ENCODE measurements around the gene MYORG. TPM values are rescaled to one million over a fixed set of nuclear protein-coding genes. Genes with fewer than 3 reads are reported as not detected.

The MYORG gene
- total RNA-seq, 1 experiment from 2014 or later, result 5.6 TPM

GRCh38 chr9:34377404-34377746 is 677 bp upstream of the MYORG start:
- no peaks in the 10 kb centered on the region for H3K79me1 ChIP-seq (ENCODE audit: insufficient read depth, low read depth, low read length, poor library complexity, severe bottlenecking)
- H3K56ac ChIP-seq (ENCODE audit: insufficient read length, low read depth, low read length), result no peak overlapping the region
- H2AK5ac ChIP-seq (ENCODE audit: insufficient read length, low read length), result no peak overlapping the region
- H4K20me1 ChIP-seq (ENCODE audit: control insufficient read depth, insufficient read depth, insufficient read length), result no peaks in the 10 kb centered on the region
- H3K4me1 ChIP-seq (ENCODE audit: insufficient read depth, low read length), result 0 out of 2 replicates have a peak, but pooled peaks cover 4% of the 10 kb centered on the region
- H2BK20ac ChIP-seq (ENCODE audit: low read depth, low read length, poor library complexity, severe bottlenecking), result no peak overlapping the region
- no peak overlapping the region for H2BK15ac ChIP-seq (ENCODE audit: low read depth, low read length)
- no peak for DNase-seq
- no CpG with 5 or more reads among the region's 21 CpGs for WGBS (ENCODE audit: extremely low coverage, insufficient read length, low lambda C conversion rate)
- H3K23ac ChIP-seq (ENCODE audit: insufficient read length, low read depth, low read length), result no peak overlapping the region
- peak overlapping the region; percentile 80 for H3K4me2 ChIP-seq (ENCODE audit: insufficient read depth, insufficient read length, low read length)
- Mint-ChIP-seq H3K9me3 (no peaks in the 10 kb centered on the region), H3K27ac (no peak overlapping the region), H3K27me3 (ENCODE audit: low read depth) (peaks cover 45% of the 10 kb centered on the region), H3K4me1 (peaks cover 25 to 42% of the 10 kb centered on the region in 2 experiments), H3K4me3 (peak overlapping the region; percentile 82 to 96), H3K36me3 (ENCODE audit: insufficient read depth in 1 of 3, low read depth in 3 of 3) (peaks cover 0 to 4% (median 0%) of the 10 kb centered on the region in 3 experiments; a peak in 3 of 7 replicates)
- TF ChIP-seq CTCF (conservative IDR thresholded peaks at IDR 0.05), result no peak
- H4K5ac ChIP-seq (ENCODE audit: insufficient read length, low read depth, low read length), result no peak overlapping the region
- no peak overlapping the region for H3K4ac ChIP-seq (ENCODE audit: low read depth, low read length)
- peak overlapping the region; percentile 48 for H2AFZ ChIP-seq (ENCODE audit: low read length)
- no peak overlapping the region for H2BK5ac ChIP-seq (ENCODE audit: insufficient read length, low read length)
- no peak overlapping the region for H3K9ac ChIP-seq (ENCODE audit: extremely low read depth, insufficient read length, low read length)
- H3K27ac ChIP-seq (ENCODE audit: insufficient read length, low read depth, low read length), result no peak overlapping the region
- no peak overlapping the region for H2BK120ac ChIP-seq (ENCODE audit: low read depth, low read length, poor library complexity, severe bottlenecking)
- H3T11ph ChIP-seq (ENCODE audit: low read length), result no peak overlapping the region
- H3K18ac ChIP-seq (ENCODE audit: insufficient read length, low read depth, low read length), result no peak overlapping the region
- peaks cover 2% of the 10 kb centered on the region; the same call in 1 of the 2 replicates for H3K27me3 ChIP-seq (ENCODE audit: insufficient read depth, low read length)
- H3K79me2 ChIP-seq (ENCODE audit: insufficient read depth, low read length), result no peaks in the 10 kb centered on the region
- peaks cover 34% of the 10 kb centered on the region for H3K23me2 ChIP-seq (ENCODE audit: insufficient read length, low read depth, low read length, poor library complexity, severe bottlenecking)
- no peak overlapping the region for H2BK12ac ChIP-seq (ENCODE audit: insufficient read length, low read depth, low read length)
- no peaks in the 10 kb centered on the region for H3K9me3 ChIP-seq (ENCODE audit: control insufficient read depth, low read depth, low read length)
- H4K8ac ChIP-seq (replicated peaks; ENCODE audit: insufficient read length, low read depth, low read length), result no peak overlapping the region
- no peak overlapping the region for H4K91ac ChIP-seq (ENCODE audit: insufficient read length, low read depth, low read length)
- H3K14ac ChIP-seq (ENCODE audit: insufficient read depth, low read length), result no peak overlapping the region

Data from H9 (cell line).